ENCODE measurements around the gene PAX3. TPM values are rescaled to one million over a fixed set of nuclear protein-coding genes. Genes with fewer than 3 reads are reported as not detected.

PAX3 gene
- total and polyA plus RNA-seq, 9 donors = not detected

DNA sequence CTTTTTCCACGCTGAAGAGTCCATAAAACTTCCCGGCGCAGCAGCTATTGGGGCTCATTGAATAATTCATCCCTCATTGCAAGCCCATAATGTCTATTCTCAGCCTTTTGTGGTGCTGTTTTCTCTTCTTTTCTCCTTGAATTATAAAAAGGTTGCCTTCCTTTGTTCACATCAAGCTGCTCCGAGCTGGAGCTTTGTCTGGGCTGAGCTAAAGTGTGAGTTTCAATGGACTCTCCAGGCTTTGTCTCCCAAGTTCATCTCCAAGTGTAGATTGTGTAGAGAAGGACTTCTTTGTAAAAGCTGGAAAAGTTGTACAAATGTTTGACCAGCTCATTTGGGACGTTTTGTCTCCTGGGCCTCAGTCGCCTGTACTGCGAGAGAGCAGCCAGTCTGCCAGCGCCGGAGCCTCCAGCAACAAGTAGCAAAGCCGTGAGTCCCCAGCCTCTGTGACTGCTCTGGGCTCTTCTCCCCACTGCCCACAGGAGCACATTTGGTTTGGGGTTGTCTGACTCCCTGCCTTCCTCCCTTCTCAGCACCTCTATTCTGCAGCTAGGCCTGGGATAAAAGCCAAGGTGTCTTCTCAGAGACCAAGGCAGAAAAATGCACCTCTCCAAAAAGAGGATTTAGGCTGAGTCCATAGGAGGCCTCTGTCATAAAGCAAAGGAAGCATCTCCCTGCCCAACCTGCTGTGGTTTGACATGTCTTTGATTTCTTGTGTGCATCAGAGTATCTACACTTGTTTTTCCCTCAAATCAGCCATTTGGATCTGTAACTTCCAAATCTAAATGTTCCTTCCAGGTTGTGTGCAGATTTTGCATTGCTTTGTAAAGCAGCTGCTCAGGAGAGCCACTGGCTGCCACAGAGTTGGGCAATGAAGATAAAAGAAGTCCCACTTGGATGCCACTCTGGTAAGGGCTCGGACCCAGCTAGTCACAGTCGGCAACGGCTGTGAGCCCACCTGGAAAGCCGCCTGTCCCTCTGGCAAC, 6.4 kb downstream of the PAX3 start:
- no peak overlapping the region for H3K27ac ChIP-seq
- no peaks in the 10 kb centered on the region for H3K9me3 ChIP-seq
- H3K4me3 ChIP-seq = no peak overlapping the region
- DNase-seq = no peak
- TF ChIP-seq EP300 (IDR thresholded peaks at IDR 0.05) (no peak), POLR2A (IDR thresholded peaks at IDR 0.05) (no peak)
- TF ChIP-seq, protein P1, sequence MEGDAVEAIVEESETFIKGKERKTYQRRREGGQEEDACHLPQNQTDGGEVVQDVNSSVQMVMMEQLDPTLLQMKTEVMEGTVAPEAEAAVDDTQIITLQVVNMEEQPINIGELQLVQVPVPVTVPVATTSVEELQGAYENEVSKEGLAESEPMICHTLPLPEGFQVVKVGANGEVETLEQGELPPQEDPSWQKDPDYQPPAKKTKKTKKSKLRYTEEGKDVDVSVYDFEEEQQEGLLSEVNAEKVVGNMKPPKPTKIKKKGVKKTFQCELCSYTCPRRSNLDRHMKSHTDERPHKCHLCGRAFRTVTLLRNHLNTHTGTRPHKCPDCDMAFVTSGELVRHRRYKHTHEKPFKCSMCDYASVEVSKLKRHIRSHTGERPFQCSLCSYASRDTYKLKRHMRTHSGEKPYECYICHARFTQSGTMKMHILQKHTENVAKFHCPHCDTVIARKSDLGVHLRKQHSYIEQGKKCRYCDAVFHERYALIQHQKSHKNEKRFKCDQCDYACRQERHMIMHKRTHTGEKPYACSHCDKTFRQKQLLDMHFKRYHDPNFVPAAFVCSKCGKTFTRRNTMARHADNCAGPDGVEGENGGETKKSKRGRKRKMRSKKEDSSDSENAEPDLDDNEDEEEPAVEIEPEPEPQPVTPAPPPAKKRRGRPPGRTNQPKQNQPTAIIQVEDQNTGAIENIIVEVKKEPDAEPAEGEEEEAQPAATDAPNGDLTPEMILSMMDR (IDR thresholded peaks at IDR 0.05) = no peak
- no peaks in the 10 kb centered on the region for H3K36me3 ChIP-seq
- H3K27me3 ChIP-seq = no peaks in the 10 kb centered on the region
- intact Hi-C loops (cut with DNase I) = no loop called here
- WGBS, 3 donors = 28 to 42% (median 36%) methylated on average over 14 of the region's 14 CpGs
- H3K4me1 ChIP-seq (ENCODE audit: insufficient read depth) = peaks cover 3% of the 10 kb centered on the region

DNA sequence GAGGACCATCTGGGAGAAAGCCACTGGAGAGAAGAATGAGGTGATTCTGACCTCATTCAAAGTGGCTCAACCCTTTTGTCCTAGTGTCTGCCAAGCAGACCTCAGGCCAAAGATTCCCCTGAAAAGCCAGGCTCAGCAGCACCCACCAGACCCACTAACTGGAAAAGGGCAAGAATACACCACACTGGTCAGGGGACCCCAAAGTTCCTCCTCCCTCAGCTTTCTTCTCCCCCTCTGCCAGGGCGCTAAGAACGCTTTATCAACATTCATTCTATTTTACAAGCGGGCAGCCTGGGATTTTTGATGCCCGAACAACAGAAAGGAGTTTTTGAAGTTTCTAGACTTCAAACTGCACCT, 7.3 kb downstream of the PAX3 start:
- WGBS, 3 donors = 10 to 14% (median 11%) methylated on average over 4 of the region's 4 CpGs
- TF ChIP-seq POLR2A (IDR thresholded peaks at IDR 0.05) = no peak
- TF ChIP-seq EP300 (IDR thresholded peaks at IDR 0.05) = no peak
- TF ChIP-seq, protein P1 (IDR thresholded peaks at IDR 0.05) = no peak
- intact Hi-C loops (cut with DNase I) = no loop called here
- Histone ChIP-seq H3K9me3 (no peaks in the 10 kb centered on the region), H3K27ac (no peak overlapping the region), H3K4me3 (no peak overlapping the region), H3K27me3 (no peaks in the 10 kb centered on the region), H3K4me1 (ENCODE audit: insufficient read depth) (peaks cover 3% of the 10 kb centered on the region), H3K36me3 (no peaks in the 10 kb centered on the region)
- DNase-seq = no peak

DNA sequence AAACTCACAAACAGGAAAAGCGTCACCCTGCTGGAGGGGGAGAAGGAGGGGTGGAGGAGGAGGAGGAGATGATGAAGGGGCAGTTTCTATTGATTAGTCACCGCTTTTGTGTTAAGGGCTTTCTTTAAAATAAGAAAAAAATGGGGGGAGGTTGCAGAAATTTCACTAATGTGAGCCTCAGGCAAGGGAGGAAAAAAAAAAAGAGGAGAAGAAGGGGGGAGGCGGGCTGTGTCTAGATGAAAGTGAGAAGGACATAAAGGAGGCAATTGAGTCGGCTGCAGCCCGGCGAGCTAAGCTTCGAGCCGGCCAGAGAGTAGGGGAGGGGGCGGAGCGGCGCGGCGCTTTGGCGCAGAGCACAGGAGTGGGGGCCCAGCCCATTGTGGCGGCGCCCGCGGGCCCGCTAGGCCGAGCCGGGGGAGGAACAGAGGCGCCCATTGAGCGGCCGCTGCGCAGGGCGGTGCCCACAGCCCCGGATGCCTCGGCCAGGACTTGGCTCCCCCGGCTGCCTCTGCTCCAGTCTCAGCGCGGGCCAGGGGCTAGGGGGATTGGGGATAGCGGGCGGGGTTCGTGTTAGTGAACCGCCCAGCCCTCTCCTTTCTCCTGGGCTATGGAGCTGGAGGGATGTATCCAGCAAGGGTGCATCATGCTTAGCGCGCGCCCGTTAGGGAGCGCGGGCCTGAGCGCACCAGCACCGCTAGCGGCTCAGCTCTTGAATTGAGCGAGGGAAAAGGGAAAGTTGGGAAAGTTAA, 7.9 kb downstream of the PAX3 start:
- no peak for DNase-seq
- Histone ChIP-seq H3K9me3 (no peaks in the 10 kb centered on the region), H3K4me3 (no peak overlapping the region), H3K36me3 (no peaks in the 10 kb centered on the region), H3K27me3 (no peaks in the 10 kb centered on the region), H3K27ac (no peak overlapping the region), H3K4me1 (ENCODE audit: insufficient read depth) (peaks cover 3% of the 10 kb centered on the region)
- WGBS, 3 donors = 2 to 3% (median 2%) methylated on average over 44 to 45 of the region's 45 CpGs
- intact Hi-C loops (cut with DNase I) = no loop called here
- no peak for TF ChIP-seq POLR2A (IDR thresholded peaks at IDR 0.05)
- TF ChIP-seq, protein P1 (IDR thresholded peaks at IDR 0.05) = no peak
- no peak for TF ChIP-seq EP300 (IDR thresholded peaks at IDR 0.05)

DNA sequence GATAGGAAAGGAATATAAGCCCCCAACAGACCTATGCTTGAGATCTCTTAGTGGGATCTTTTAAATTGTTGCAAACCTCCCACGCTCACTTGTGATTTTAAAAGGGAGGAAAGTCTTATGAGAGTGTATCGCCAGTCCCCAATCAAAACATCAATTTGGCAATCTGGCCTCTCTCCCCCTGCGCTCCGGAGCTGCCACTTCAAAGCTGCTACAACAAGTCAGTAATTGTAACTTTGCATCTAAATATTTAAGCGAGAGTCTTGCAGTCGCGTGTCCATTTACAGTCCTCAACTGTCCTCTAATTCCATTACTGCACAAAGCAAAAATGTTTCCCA, 8.4 kb downstream of the PAX3 start:
- intact Hi-C loops (cut with DNase I) = no loop called here
- Histone ChIP-seq H3K36me3 (no peaks in the 10 kb centered on the region), H3K27me3 (no peaks in the 10 kb centered on the region), H3K9me3 (no peaks in the 10 kb centered on the region), H3K4me1 (ENCODE audit: insufficient read depth) (peaks cover 3% of the 10 kb centered on the region), H3K27ac (no peak overlapping the region), H3K4me3 (no peak overlapping the region)
- TF ChIP-seq, protein P1 (IDR thresholded peaks at IDR 0.05) = no peak
- TF ChIP-seq EP300 (IDR thresholded peaks at IDR 0.05) (no peak), POLR2A (IDR thresholded peaks at IDR 0.05) (no peak)
- 14 to 20% (median 15%) methylated on average over 7 of the region's 7 CpGs for WGBS, 3 donors
- DNase-seq = no peak
